NCI-H187 treated with DMSO at 0.1 percent for 48 hours (cell line): ENCODE data around the gene GIMD1.
"Not testable (repeated sequence)": the region's sequence is repeated elsewhere in the genome, so short reads cannot be mapped to it uniquely, and the experiment has no call there.

ENCODE experiments used
- DNase-seq: peaks from one replicate; lab custom pipeline; 2025; lab: John Stamatoyannopoulos, UW

Gene GIMD1

GRCh38 chr4:106368678-106369077 lies at the start of gene GIMD1:
Gene GIMD1, minus strand, starts transcription at chr4:106368778. Its CDS starts 1,343 bp downstream, at chr4:106367435.
- no peak for DNase-seq

- no peak for DNase-seq
Observed at GRCh38 chr4:106414366-106414765, 45.8 kb upstream of the GIMD1 start.

- no peak for DNase-seq
Observed at GRCh38 chr4:106409901-106410889, 41.6 kb upstream of the GIMD1 start.

GRCh38 chr4:106408004-106408403 lies 39.4 kb upstream of the GIMD1 start:
- not testable (repeated sequence) for DNase-seq

- no peak for DNase-seq
Observed at GRCh38 chr4:106401157-106401556, 32.6 kb upstream of the GIMD1 start.

- DNase-seq, result not testable (repeated sequence)
Observed at GRCh38 chr4:106398898-106399297, 30.3 kb upstream of the GIMD1 start.

GRCh38 chr4:106395582-106395981 lies 27.0 kb upstream of the GIMD1 start:
- no peak for DNase-seq

- DNase-seq, result no peak
Observed at GRCh38 chr4:106385853-106386393, 17.3 kb upstream of the GIMD1 start.

- DNase-seq, result no peak
Observed at GRCh38 chr4:106384878-106385277, 16.3 kb upstream of the GIMD1 start.

- no peak for DNase-seq
Observed at GRCh38 chr4:106380179-106380578, 11.6 kb upstream of the GIMD1 start.

- DNase-seq, result no peak
Observed at GRCh38 chr4:106373026-106373425, 4.4 kb upstream of the GIMD1 start.

GRCh38 chr4:106371161-106371560 lies 2.6 kb upstream of the GIMD1 start:
- no peak for DNase-seq

GRCh38 chr4:106370214-106370613 lies 1.6 kb upstream of the GIMD1 start:
- no peak for DNase-seq

GRCh38 chr4:106369456-106370060 lies 980 bp upstream of the GIMD1 start:
- DNase-seq, result no peak

- no peak for DNase-seq
Observed at GRCh38 chr4:106367072-106367471, 1.5 kb downstream of the GIMD1 start.

- no peak for DNase-seq
Observed at GRCh38 chr4:106366026-106366425, 2.6 kb downstream of the GIMD1 start.

- no peak for DNase-seq
Observed at GRCh38 chr4:106365613-106366012, 3.0 kb downstream of the GIMD1 start.

- DNase-seq, result no peak
Observed at GRCh38 chr4:106364282-106364681, 4.3 kb downstream of the GIMD1 start.

- DNase-seq, result no peak
Observed at GRCh38 chr4:106362086-106362825, 6.3 kb downstream of the GIMD1 start.

- DNase-seq, result no peak
Observed at GRCh38 chr4:106358899-106359298, 9.7 kb downstream of the GIMD1 start.

- DNase-seq, result no peak
Observed at GRCh38 chr4:106355193-106355592, 13.4 kb downstream of the GIMD1 start.

- DNase-seq, result no peak
Observed at GRCh38 chr4:106353786-106354185, 14.8 kb downstream of the GIMD1 start.
